ENCODE data around the gene FAM200A. TPM values are rescaled to one million over a fixed set of nuclear protein-coding genes. Genes with fewer than 3 reads are reported as not detected.
"Not testable (repeated sequence)": the region's sequence is repeated elsewhere in the genome, so short reads cannot be mapped to it uniquely, and the experiment has no call there.

Gene FAM200A
- total and polyA plus RNA-seq, 10 donors, result 4.9 to 9.2 (median 5.7) TPM

DNA sequence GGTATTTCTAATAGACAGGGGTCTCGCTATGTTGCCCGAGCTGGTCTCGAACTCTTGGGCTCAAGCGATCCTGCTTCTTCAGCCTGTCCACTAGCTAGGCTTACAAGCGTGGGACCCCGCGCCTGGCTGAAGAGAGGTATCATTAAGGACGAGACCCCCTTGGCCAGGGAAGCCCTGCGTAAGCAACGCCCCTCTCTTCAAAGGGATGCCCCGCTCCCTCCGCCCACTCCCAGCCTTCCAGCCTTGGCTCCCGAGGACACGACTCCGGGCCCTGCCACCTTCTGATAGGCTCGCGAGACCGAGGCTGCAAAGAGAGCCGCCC, 47.7 kb downstream of the FAM200A start:
- Histone ChIP-seq H3K9me3 (no peaks in the 10 kb centered on the region), H3K4me1 (peaks cover 27 to 67% (median 49%) of the 10 kb centered on the region in 6 donors), H3K36me3 (peaks cover 0 to 5% (median 0%) of the 10 kb centered on the region in 6 donors), H3K27me3 (replicated peaks in 1 of 7) (no peaks in the 10 kb centered on the region), H3K27ac (peak overlapping the region; percentile 77 to 97 (median 96)), H3K4me3 (peak overlapping the region; percentile 60 to 98 (median 84))
- peak; percentile 99 for DNase-seq
- intact Hi-C loops (cut with DNase I; ENCODE audit: low total_unique reads), result no loop called here
- TF ChIP-seq POLR2A (IDR thresholded peaks at IDR 0.05) (peak in 1 of 3 donors; percentile 38), POLR2AphosphoS5 (IDR thresholded peaks at IDR 0.05) (peak in 2 of 3 donors; percentile 73)
- TF ChIP-seq, protein P1, sequence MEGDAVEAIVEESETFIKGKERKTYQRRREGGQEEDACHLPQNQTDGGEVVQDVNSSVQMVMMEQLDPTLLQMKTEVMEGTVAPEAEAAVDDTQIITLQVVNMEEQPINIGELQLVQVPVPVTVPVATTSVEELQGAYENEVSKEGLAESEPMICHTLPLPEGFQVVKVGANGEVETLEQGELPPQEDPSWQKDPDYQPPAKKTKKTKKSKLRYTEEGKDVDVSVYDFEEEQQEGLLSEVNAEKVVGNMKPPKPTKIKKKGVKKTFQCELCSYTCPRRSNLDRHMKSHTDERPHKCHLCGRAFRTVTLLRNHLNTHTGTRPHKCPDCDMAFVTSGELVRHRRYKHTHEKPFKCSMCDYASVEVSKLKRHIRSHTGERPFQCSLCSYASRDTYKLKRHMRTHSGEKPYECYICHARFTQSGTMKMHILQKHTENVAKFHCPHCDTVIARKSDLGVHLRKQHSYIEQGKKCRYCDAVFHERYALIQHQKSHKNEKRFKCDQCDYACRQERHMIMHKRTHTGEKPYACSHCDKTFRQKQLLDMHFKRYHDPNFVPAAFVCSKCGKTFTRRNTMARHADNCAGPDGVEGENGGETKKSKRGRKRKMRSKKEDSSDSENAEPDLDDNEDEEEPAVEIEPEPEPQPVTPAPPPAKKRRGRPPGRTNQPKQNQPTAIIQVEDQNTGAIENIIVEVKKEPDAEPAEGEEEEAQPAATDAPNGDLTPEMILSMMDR (IDR thresholded peaks at IDR 0.05 in 8 of 11, conservative IDR thresholded peaks at IDR 0.05 in 3 of 11), result no peak
- 10 to 21% (median 12%) methylated on average over 6 to 19 of the region's 19 CpGs for WGBS, 5 donors

DNA sequence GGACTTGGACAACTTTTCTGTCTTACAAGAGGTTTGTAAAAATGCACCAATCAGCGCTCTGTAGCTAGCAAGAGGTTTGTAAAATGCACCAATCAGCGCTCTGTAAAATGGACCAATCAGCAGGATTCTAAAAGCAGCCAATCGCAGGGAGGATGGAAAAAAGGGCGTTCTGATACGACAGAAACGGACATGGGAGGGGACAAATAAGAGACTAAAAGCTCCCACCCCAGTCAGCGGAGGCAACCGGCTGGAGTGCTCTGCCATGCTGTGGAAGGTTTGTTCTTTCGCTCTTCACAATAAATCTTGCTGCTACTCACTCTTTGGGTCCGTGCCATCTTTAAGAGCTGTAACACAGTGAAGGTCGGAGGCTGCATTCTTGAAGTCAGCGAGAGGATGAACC, 50.7 kb downstream of the FAM200A start:
- intact Hi-C loops (cut with DNase I; ENCODE audit: low total_unique reads), result not testable (repeated sequence)

DNA sequence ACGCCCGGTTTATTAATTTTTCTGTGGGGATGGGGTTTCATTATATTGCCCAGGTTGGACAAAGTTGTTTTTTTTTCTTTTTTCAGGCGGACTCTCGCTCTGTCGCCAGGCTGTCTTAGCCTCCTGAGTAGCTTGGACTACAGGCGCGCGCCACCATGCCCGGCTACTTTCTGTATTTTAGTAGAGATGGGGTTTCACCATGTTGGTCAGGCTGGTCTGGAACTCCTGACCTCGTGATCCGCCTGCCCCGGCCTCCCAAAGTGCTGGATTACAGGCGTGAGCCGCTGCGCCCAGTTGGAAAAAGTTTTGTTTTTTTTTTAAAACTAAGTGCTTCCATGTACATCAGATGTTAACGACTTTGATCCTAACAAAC, 51.3 kb downstream of the FAM200A start:
- peak overlapping the region; percentile 85 to 99 (median 97) for H3K4me3 ChIP-seq
- TF ChIP-seq, protein P1 (IDR thresholded peaks at IDR 0.05 in 8 of 11, conservative IDR thresholded peaks at IDR 0.05 in 3 of 11), result no peak
- TF ChIP-seq POLR2AphosphoS5 (IDR thresholded peaks at IDR 0.05) (no peak), POLR2A (IDR thresholded peaks at IDR 0.05) (no peak)

More for the DNA sequence above, 50.7 kb downstream of the FAM200A start:
- H3K27me3 ChIP-seq (replicated peaks in 1 of 7); H3K9me3 ChIP-seq; DNase-seq: not testable (repeated sequence)
- H3K36me3 ChIP-seq, result peaks cover 0 to 26% (median 15%) of the 10 kb centered on the region in 6 donors
- H3K4me3 ChIP-seq, result peak overlapping the region in 4 of 8 donors; percentile 85 to 99 (median 97)
- 90 to 96% (median 93%) methylated on average over 12 of the region's 12 CpGs for WGBS, 5 donors
- peak overlapping the region in 1 of 8 donors; percentile 99 for H3K27ac ChIP-seq
- H3K4me1 ChIP-seq, result peaks cover 30 to 67% (median 53%) of the 10 kb centered on the region in 6 donors

DNA sequence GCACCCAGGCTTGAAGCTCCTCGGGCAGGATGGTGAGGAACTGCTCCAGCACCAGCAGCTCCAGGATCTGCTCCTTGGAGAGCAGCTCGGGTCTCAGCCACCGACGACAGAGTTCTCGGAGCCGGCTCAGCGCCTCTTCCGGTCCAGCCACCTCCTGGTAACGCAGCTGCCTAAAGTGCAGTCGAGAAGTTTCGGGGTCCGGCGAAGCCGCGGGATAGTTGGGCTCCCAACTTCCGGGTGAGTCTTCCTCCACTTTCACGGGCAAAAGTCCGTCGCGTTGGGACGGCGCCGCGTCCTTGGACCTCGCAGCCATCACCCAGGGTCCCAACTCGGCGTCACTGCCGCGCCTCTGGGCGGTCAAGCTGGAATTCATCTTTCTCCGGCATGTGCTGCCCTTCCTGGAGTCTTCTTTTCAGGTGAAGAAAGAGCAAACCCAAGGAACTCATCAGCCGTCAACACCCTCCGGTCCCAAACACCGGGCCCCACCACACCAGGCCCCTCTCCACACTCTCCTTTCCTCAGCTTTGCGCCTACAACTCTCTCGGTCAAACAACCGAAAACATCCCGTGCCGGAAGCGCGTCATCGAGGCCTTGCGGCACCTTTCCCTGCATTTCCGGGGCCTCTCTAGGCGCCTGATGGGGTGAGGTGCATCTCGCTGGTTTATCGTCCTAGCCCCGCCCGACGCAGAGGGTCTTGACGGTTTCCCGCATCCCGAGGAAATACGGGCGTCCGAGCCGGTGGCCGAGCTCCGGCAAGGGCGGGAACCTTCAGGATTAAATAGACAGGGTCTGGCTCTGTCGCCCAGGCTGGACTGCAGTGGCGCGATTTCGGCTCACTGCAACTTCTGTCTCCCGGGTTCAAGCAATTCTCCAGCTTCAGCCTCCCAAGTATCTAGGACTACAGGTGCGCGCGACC, 51.9 kb downstream of the FAM200A start, which contains the start of gene ZNF394:
Gene ZNF394 (minus strand): TSS at position 561 of the 916 bp plus-strand sequence. CDS start 188 bp downstream, at position 373.
- H3K27ac ChIP-seq, result peak within 1 kb of the TSS; percentile 84 to 100 (median 98)
- peak; percentile 98 for DNase-seq
- H3K36me3 ChIP-seq, result peaks cover 0 to 38% (median 27%) of the 10 kb centered on the region in 6 donors
- H3K9me3 ChIP-seq, result peaks cover 0 to 8% (median 6%) of the 10 kb centered on the region in 8 donors
- intact Hi-C loops (cut with DNase I; ENCODE audit: low total_unique reads), result no loop called here
- peaks cover 22 to 64% (median 45%) of the 10 kb centered on the region in 6 donors for H3K4me1 ChIP-seq
- peak within 1 kb of the TSS; percentile 85 to 99 (median 97) for H3K4me3 ChIP-seq
- H3K27me3 ChIP-seq (replicated peaks in 1 of 7), result no peaks in the 10 kb centered on the region
- WGBS, 5 donors, result 0 to 1% (median 1%) methylated on average over 36 to 68 of the region's 68 CpGs
- TF ChIP-seq POLR2AphosphoS5 (IDR thresholded peaks at IDR 0.05) (peak; percentile 95 to 99 (median 95)), POLR2A (IDR thresholded peaks at IDR 0.05) (peak in 2 of 3 donors; percentile 23 to 36)
- TF ChIP-seq, protein P1 (IDR thresholded peaks at IDR 0.05 in 8 of 11, conservative IDR thresholded peaks at IDR 0.05 in 3 of 11), result peak in 1 of 11 experiments; percentile 32

More for the DNA sequence above, 51.3 kb downstream of the FAM200A start:
- Histone ChIP-seq H3K4me1 (peaks cover 24 to 67% (median 49%) of the 10 kb centered on the region in 6 donors), H3K27me3 (replicated peaks in 1 of 7) (no peaks in the 10 kb centered on the region), H3K9me3 (peaks cover 0 to 2% (median 0%) of the 10 kb centered on the region in 8 donors), H3K27ac (peak overlapping the region; percentile 84 to 100 (median 98)), H3K36me3 (peaks cover 0 to 32% (median 21%) of the 10 kb centered on the region in 6 donors)
- WGBS, 5 donors, result 44 to 60% (median 52%) methylated on average over 16 of the region's 16 CpGs
- intact Hi-C loops (cut with DNase I; ENCODE audit: low total_unique reads), result no loop called here
- DNase-seq, result no peak
